Vagina (tissue), 2 donors: ENCODE results near the gene NFATC3. TPM values are rescaled to one million over a fixed set of nuclear protein-coding genes. Genes with fewer than 3 reads are reported as not detected.
"Not testable (repeated sequence)": the region's sequence is repeated elsewhere in the genome, so short reads cannot be mapped to it uniquely, and the experiment has no call there.

Source experiments
- DNase-seq, 2 donors: peaks; one replicate each; pipeline ENCODE4 v3.0.0-alpha.2; 2017; ENCODE audit errors: extremely low spot score in 2 of 2
- H3K27ac ChIP-seq: fragments of 200-600 bp; sonication (generic); one replicate; pipeline ENCODE4 v1.5.1; 2019
- H3K27me3 ChIP-seq: fragments of 200-600 bp; sonication (generic); one replicate; pipeline ENCODE4 v1.5.1; 2019
- H3K36me3 ChIP-seq, 2 donors: fragments of 200-600 bp; sonication (generic); one replicate each; pipeline ENCODE4 v1.5.1; 2017 to 2019
- H3K4me1 ChIP-seq: fragments of 200-600 bp; sonication (generic); one replicate; pipeline ENCODE4 v1.5.1; 2019
- H3K4me3 ChIP-seq, 2 donors: fragments of 200-600 bp; sonication (generic); 1 replicate in 1 of 2; 2 replicates in 1 of 2; pipeline ENCODE4 v1.5.1; 2016 to 2019
- H3K9me3 ChIP-seq: fragments of 200-600 bp; sonication (generic); one replicate; pipeline ENCODE4 v1.5.1; 2019
- POLR2A ChIP-seq, 2 donors: fragments of 450-650 bp; IDR thresholded peaks; one replicate each; pipeline ENCODE4 v1.6.1; 2017; ENCODE audit warnings: antibody characterized with exemption in 2 of 2, mild to moderate bottlenecking in 2 of 2, moderate library complexity in 2 of 2
- POLR2AphosphoS5 ChIP-seq, 2 donors: sonication (generic); formaldehyde crosslinking; IDR thresholded peaks; one replicate each; pipeline ENCODE4 v1.9.0; 2017; ENCODE audit warnings: antibody characterized with exemption in 2 of 2, mild to moderate bottlenecking in 2 of 2, low read depth in 1 of 2; ENCODE audit not compliant: insufficient read depth in 1 of 2
- intact Hi-C: fragments of 100-400 bp; cut with DNase I; formaldehyde crosslinking; loops from one replicate; pipeline ENCODE4 v1.15.1; 2023
- total RNA-seq: library from RNA; depleted of rRNA; stranded (reverse); fragments of >200 nt; gene quantifications from one replicate; pipeline ENCODE4 v1.2.3, GENCODE V29; 2016
- TF ChIP-seq, protein P1 (sequence below), 3 experiments: fragments of 450-650 bp in 2 of 3; fragments of 200-600 bp in 1 of 3; sonication (generic) in 1 of 3; IDR thresholded peaks; one replicate each; pipeline ENCODE4 v1.5.1; 2017 to 2019; ENCODE audit warnings: antibody characterized with exemption in 3 of 3, mild to moderate bottlenecking in 2 of 3, moderate library complexity in 2 of 3

The NFATC3 gene
- total RNA-seq, 1 donor from 2014 or later = 51.8 TPM

DNA sequence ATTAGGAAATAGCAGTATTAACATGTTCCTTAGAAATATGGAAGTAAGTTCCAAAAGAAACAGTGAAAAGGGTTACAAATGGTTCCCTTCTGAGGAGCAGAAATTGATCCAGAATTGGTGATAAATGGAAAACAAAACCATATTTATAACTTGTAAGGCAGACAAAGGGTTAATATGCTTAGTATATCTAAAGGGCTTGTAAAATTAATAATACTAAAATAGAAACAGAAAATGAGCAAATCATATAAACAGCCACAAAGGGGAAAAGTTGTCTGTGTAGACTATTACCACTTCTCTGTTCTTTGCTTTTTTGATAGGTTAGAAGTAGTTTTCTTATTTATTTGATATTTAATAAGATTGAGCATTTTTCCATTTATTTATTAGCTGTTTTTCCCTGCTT lies 64.4 kb downstream of the NFATC3 start:
- H3K27me3 ChIP-seq = no peaks in the 10 kb centered on the region
- intact Hi-C loops = no loop called here
- H3K4me1 ChIP-seq = no peaks in the 10 kb centered on the region
- no peaks in the 10 kb centered on the region for H3K36me3 ChIP-seq
- TF ChIP-seq POLR2A (IDR thresholded peaks at IDR 0.05) = no peak
- no peak for TF ChIP-seq POLR2AphosphoS5 (IDR thresholded peaks at IDR 0.05; ENCODE audit: insufficient read depth in 1 of 2, low read depth in 1 of 2)
- TF ChIP-seq, protein P1, sequence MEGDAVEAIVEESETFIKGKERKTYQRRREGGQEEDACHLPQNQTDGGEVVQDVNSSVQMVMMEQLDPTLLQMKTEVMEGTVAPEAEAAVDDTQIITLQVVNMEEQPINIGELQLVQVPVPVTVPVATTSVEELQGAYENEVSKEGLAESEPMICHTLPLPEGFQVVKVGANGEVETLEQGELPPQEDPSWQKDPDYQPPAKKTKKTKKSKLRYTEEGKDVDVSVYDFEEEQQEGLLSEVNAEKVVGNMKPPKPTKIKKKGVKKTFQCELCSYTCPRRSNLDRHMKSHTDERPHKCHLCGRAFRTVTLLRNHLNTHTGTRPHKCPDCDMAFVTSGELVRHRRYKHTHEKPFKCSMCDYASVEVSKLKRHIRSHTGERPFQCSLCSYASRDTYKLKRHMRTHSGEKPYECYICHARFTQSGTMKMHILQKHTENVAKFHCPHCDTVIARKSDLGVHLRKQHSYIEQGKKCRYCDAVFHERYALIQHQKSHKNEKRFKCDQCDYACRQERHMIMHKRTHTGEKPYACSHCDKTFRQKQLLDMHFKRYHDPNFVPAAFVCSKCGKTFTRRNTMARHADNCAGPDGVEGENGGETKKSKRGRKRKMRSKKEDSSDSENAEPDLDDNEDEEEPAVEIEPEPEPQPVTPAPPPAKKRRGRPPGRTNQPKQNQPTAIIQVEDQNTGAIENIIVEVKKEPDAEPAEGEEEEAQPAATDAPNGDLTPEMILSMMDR (IDR thresholded peaks at IDR 0.05) = no peak
- no peaks in the 10 kb centered on the region for H3K9me3 ChIP-seq
- no peak overlapping the region for H3K27ac ChIP-seq
- H3K4me3 ChIP-seq = no peak overlapping the region
- no peak for DNase-seq

DNA sequence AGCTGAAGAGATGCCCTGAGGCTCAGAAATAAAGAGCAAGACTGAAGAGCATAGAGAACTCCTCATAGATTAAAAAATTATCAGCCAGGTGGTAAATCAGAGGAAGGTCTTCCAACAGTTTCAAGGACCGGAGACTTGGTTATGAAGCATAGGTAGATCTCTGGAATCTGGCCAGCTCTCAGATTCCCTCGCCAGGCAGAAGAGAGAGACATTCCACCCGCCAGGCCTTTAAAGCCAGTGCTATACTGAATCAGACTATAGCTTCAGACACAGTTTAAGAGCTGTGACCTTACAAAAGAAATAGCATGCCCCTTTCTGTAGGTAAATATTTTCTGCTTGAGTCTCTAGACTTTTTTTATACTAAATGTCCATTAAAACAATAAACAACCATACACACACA lies 70.3 kb downstream of the NFATC3 start:
- TF ChIP-seq POLR2AphosphoS5 (IDR thresholded peaks at IDR 0.05; ENCODE audit: insufficient read depth in 1 of 2, low read depth in 1 of 2) (no peak), POLR2A (IDR thresholded peaks at IDR 0.05) (no peak)
- TF ChIP-seq, protein P1 (IDR thresholded peaks at IDR 0.05) = no peak
- peaks cover 0 to 17% of the 10 kb centered on the region in 2 donors for H3K36me3 ChIP-seq
- H3K4me1 ChIP-seq = no peaks in the 10 kb centered on the region
- no peaks in the 10 kb centered on the region for H3K9me3 ChIP-seq
- H3K27me3 ChIP-seq = no peaks in the 10 kb centered on the region
- no peak for DNase-seq
- H3K27ac ChIP-seq = no peak overlapping the region
- H3K4me3 ChIP-seq = no peak overlapping the region
- intact Hi-C loops = no loop called here

DNA sequence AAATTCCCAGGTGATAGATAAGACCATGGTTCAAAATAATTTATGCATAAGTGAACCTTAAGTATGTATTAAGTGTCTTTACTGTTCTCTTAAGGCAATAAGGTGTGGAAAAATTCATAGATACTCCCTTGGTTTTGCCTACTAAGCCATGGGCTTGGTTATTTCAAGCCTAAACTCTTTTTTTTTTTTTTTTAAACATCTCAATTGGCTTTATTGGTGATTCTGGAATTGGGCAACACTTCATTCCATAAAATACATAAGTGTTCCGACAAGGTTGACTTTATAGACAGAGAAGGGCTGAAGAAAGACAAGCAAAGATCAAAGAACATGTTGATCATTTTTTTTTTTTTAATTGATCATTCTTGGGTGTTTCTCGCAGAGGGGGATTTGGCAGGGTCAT lies 77.2 kb downstream of the NFATC3 start:
- intact Hi-C loops = no loop called here
- Histone ChIP-seq H3K27ac (no peak overlapping the region), H3K4me1 (no peaks in the 10 kb centered on the region), H3K4me3 (no peak overlapping the region), H3K27me3 (no peaks in the 10 kb centered on the region), H3K9me3 (no peaks in the 10 kb centered on the region), H3K36me3 (peaks cover 0 to 37% of the 10 kb centered on the region in 2 donors)
- TF ChIP-seq, protein P1 (IDR thresholded peaks at IDR 0.05) = no peak
- TF ChIP-seq POLR2AphosphoS5 (IDR thresholded peaks at IDR 0.05; ENCODE audit: insufficient read depth in 1 of 2, low read depth in 1 of 2) (no peak), POLR2A (IDR thresholded peaks at IDR 0.05) (no peak)
- no peak for DNase-seq

DNA sequence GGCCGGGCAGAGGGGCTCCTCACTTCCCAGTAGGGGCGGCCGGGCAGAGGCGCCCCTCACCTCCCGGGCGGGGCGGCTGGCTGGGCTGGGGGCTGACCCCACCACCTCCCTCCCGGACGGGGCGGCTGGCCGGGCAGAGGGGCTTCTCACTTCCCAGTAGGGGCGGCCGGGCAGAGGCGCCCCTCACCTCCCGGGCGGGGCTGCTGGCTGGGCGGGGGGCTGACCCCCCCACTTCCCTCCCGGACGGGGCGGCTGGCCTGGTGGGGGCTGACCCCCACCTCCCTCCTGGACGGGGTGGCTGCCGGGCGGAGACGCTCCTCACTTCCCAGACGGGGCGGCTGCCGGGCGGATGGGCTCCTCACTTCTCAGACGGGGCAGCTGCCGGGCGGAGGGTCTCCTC lies 78.1 kb downstream of the NFATC3 start:
- H3K4me3 ChIP-seq, DNase-seq, H3K27me3 ChIP-seq, intact Hi-C loops, H3K27ac ChIP-seq, H3K9me3 ChIP-seq, H3K4me1 ChIP-seq: not testable (repeated sequence)
- peaks cover 0 to 29% of the 10 kb centered on the region in 2 donors for H3K36me3 ChIP-seq

DNA sequence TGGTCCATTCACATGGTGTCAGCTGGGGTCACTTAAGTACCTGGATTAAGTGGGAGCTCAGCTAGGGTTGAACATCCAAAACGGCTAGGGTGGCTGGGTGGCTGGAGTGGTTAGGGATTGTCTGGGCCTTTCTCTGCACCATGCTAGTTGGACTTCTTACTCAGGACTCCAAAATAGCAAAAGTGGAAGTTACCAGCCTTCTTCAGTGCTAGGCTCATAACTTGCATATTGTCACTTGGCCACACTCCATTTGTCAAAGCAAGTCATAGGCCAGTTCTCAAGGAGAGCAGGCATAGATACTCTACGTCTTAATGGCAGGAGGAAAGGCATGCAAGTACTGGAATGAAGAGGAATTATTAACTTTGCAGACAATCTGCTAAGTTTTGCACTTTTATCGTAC lies 81.1 kb downstream of the NFATC3 start:
- no peak for DNase-seq
- intact Hi-C loops = no loop called here
- Histone ChIP-seq H3K9me3 (no peaks in the 10 kb centered on the region), H3K27me3 (no peaks in the 10 kb centered on the region), H3K27ac (no peak overlapping the region), H3K4me1 (no peaks in the 10 kb centered on the region), H3K4me3 (no peak overlapping the region), H3K36me3 (peaks cover 0 to 20% of the 10 kb centered on the region in 2 donors)
- TF ChIP-seq POLR2A (IDR thresholded peaks at IDR 0.05) (no peak), POLR2AphosphoS5 (IDR thresholded peaks at IDR 0.05; ENCODE audit: insufficient read depth in 1 of 2, low read depth in 1 of 2) (no peak)
- TF ChIP-seq, protein P1 (IDR thresholded peaks at IDR 0.05) = no peak
